ENCODE measurements around the gene CHRNA4. TPM values are rescaled to one million over a fixed set of nuclear protein-coding genes. Genes with fewer than 3 reads are reported as not detected.

CHRNA4 gene
- polyA plus RNA-seq, 1 of the 3 experiments (the other 2 are of a cell fraction) = not detected

DNA sequence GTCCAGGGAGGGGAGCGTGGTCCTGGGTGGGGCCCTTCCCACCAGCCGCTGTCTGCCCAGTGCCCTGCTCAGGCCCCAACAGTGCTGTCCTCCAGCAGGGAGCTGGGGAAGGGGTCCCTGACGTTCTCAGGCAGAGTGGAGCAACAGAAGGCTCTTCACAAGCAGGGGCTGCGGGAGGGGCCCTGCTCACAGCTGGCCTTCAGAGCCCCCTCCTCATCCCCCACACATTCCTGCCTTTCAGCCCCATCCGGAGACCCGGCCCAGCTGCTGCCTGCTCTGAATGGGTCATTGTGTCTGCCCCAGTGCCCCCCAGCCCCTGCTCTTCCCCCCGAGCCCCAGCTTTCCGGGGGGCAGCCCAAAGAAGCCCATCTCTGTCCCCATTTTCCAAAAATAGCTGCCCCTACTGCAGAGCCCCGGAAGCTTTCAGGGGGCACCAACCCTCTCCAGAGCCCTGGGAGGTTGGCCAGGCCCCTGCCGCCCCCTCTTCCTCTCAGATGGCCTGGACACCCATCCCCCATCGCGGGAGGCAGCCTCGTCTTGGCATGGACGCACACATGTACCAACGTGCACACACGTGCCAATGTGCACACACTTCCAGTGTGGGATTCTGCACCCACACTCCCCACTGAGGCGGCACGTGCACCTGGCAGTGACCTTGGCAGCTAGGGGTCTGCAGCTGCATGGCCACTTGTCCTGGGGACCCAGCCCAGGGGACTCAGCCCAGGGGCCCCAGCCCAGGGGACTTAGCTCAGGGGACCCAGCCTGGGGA, 64.4 kb downstream of the CHRNA4 start:
- Histone ChIP-seq H3K79me2 (ENCODE audit: insufficient read depth) (no peaks in the 10 kb centered on the region), H3K4me1 (ENCODE audit: control insufficient read depth in 1 of 2, insufficient read depth in 2 of 2, low read depth in 1 of 2, low read length in 1 of 2) (no peaks in the 10 kb centered on the region), H3K27ac (ENCODE audit: low read depth in 2 of 2, low read length in 1 of 2) (no peak overlapping the region), H3K36me3 (replicated peaks in 1 of 2; ENCODE audit: control insufficient read depth in 1 of 2, insufficient read depth in 2 of 2, low read length in 1 of 2) (no peaks in the 10 kb centered on the region), H3K9me3 (no peaks in the 10 kb centered on the region; the same call in 1 of the 2 replicates), H3F3A (replicated peaks; ENCODE audit: insufficient read depth) (peaks cover 4% of the 10 kb centered on the region), H3K27me3 (ENCODE audit: insufficient read depth) (peaks cover 47% of the 10 kb centered on the region), H3K4me3 (ENCODE audit: low read depth in 2 of 2, low read length in 1 of 2) (no peak overlapping the region), H4K20me1 (ENCODE audit: insufficient read depth) (peaks cover 5% of the 10 kb centered on the region; the same call in 1 of the 2 replicates), H2AFZ (ENCODE audit: low read depth) (no peak overlapping the region), H3K4me2 (no peak overlapping the region), H3K9me2 (no peaks in the 10 kb centered on the region), H3K9ac (no peak overlapping the region)
- TF ChIP-seq, protein P1, sequence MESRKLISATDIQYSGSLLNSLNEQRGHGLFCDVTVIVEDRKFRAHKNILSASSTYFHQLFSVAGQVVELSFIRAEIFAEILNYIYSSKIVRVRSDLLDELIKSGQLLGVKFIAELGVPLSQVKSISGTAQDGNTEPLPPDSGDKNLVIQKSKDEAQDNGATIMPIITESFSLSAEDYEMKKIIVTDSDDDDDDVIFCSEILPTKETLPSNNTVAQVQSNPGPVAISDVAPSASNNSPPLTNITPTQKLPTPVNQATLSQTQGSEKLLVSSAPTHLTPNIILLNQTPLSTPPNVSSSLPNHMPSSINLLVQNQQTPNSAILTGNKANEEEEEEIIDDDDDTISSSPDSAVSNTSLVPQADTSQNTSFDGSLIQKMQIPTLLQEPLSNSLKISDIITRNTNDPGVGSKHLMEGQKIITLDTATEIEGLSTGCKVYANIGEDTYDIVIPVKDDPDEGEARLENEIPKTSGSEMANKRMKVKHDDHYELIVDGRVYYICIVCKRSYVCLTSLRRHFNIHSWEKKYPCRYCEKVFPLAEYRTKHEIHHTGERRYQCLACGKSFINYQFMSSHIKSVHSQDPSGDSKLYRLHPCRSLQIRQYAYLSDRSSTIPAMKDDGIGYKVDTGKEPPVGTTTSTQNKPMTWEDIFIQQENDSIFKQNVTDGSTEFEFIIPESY (IDR thresholded peaks at IDR 0.05; ENCODE audit: borderline replicate concordance, low read depth) = no peak
- TF ChIP-seq MEF2A (IDR thresholded peaks at IDR 0.05; ENCODE audit: borderline replicate concordance, low read depth) (no peak), ELF1 (IDR thresholded peaks at IDR 0.05) (no peak), RFX5 (IDR thresholded peaks at IDR 0.05; ENCODE audit: low read length) (no peak), FOXM1 (IDR thresholded peaks at IDR 0.05; ENCODE audit: low read depth) (no peak), EZH2phosphoT487 (IDR thresholded peaks at IDR 0.05; ENCODE audit: borderline replicate concordance, low read depth) (no peak), RCOR1 (IDR thresholded peaks at IDR 0.05; ENCODE audit: low read length) (no peak), RXRA (IDR thresholded peaks at IDR 0.05; ENCODE audit: borderline replicate concordance, low read depth) (no peak), RAD21 (IDR thresholded peaks at IDR 0.05; ENCODE audit: low read length) (no peak), TEAD4 (IDR thresholded peaks at IDR 0.05; ENCODE audit: borderline replicate concordance, insufficient read depth) (no peak), JUND (IDR thresholded peaks at IDR 0.05) (no peak), GATA2 (CRISPR knock-in tag; IDR thresholded peaks at IDR 0.05) (no peak)
- TF ChIP-seq, protein P2, sequence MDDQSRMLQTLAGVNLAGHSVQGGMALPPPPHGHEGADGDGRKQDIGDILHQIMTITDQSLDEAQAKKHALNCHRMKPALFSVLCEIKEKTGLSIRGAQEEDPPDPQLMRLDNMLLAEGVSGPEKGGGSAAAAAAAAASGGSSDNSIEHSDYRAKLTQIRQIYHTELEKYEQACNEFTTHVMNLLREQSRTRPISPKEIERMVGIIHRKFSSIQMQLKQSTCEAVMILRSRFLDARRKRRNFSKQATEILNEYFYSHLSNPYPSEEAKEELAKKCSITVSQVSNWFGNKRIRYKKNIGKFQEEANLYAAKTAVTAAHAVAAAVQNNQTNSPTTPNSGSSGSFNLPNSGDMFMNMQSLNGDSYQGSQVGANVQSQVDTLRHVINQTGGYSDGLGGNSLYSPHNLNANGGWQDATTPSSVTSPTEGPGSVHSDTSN (IDR thresholded peaks at IDR 0.05) = no peak
- TF ChIP-seq, protein P3, sequence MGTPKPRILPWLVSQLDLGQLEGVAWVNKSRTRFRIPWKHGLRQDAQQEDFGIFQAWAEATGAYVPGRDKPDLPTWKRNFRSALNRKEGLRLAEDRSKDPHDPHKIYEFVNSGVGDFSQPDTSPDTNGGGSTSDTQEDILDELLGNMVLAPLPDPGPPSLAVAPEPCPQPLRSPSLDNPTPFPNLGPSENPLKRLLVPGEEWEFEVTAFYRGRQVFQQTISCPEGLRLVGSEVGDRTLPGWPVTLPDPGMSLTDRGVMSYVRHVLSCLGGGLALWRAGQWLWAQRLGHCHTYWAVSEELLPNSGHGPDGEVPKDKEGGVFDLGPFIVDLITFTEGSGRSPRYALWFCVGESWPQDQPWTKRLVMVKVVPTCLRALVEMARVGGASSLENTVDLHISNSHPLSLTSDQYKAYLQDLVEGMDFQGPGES (IDR thresholded peaks at IDR 0.05; ENCODE audit: low read depth, low read length) = no peak
- TF ChIP-seq, protein P4, sequence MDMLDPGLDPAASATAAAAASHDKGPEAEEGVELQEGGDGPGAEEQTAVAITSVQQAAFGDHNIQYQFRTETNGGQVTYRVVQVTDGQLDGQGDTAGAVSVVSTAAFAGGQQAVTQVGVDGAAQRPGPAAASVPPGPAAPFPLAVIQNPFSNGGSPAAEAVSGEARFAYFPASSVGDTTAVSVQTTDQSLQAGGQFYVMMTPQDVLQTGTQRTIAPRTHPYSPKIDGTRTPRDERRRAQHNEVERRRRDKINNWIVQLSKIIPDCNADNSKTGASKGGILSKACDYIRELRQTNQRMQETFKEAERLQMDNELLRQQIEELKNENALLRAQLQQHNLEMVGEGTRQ (IDR thresholded peaks at IDR 0.05; ENCODE audit: borderline replicate concordance, low read depth, low read length) = no peak
- CTCF ChIA-PET = interaction anchor here (0.8 to 7.2 kb wide), 7 partner anchors 13 to 127 kb away, joined by 3 to 73 read pairs (median 4); no protein-coding TSS in a partner anchor
- POLR2A ChIA-PET = interaction anchor here (0.8 kb wide), 1 partner anchor 331 kb away, joined by 3 read pairs; no protein-coding TSS in a partner anchor
- 11% methylated on average over 11 of the region's 18 CpGs for WGBS (ENCODE audit: low lambda C conversion rate)
- DNase-seq = no peak

Data from SK-N-SH (cell line).